Trophoblast cell (in vitro differentiated cells and primary cell): ENCODE data around the gene TSHR.
A peak's percentile ranks its signal among the peaks of the same experiment; 100 is the strongest.

ENCODE experiments used
- DNase-seq, 2 donors: peaks; one replicate each; pipeline ENCODE4 v3.0.0-alpha.2; 2016
- H2AFZ ChIP-seq: 2 replicates; pipeline ENCODE4 v1.6.1; 2013; ENCODE audit warnings: low read length, moderate library complexity, mild to moderate bottlenecking; ENCODE audit not compliant: insufficient read depth, poor library complexity
- H2AK5ac ChIP-seq: 2 replicates; pipeline ENCODE4 v1.6.1; 2013; ENCODE audit warnings: mild to moderate bottlenecking, low read length
- H2BK120ac ChIP-seq: 2 replicates; pipeline ENCODE4 v1.6.1; 2013; ENCODE audit warnings: low read length, mild to moderate bottlenecking, moderate library complexity; ENCODE audit not compliant: insufficient read depth, poor library complexity
- H2BK12ac ChIP-seq: 2 replicates; pipeline ENCODE4 v1.6.1; 2013; ENCODE audit warnings: mild to moderate bottlenecking, low read length, moderate library complexity
- H2BK5ac ChIP-seq: 2 replicates; pipeline ENCODE4 v1.6.1; 2013; ENCODE audit warnings: low read length, low read depth, moderate library complexity, mild to moderate bottlenecking; ENCODE audit not compliant: poor library complexity
- H3K14ac ChIP-seq: 2 replicates; pipeline ENCODE4 v1.6.1; 2013; ENCODE audit warnings: mild to moderate bottlenecking, low read length
- H3K18ac ChIP-seq: 2 replicates; pipeline ENCODE4 v1.6.1; 2013; ENCODE audit warnings: mild to moderate bottlenecking, low read length
- H3K23ac ChIP-seq: 2 replicates; pipeline ENCODE4 v1.6.1; 2013; ENCODE audit warnings: low read length
- H3K27ac ChIP-seq: 2 replicates; pipeline ENCODE4 v1.5.1; 2013; ENCODE audit warnings: low read depth, mild to moderate bottlenecking, inconsistent platforms, low read length, moderate library complexity
- H3K27me3 ChIP-seq: 2 replicates; pipeline ENCODE4 v1.6.1; 2013; ENCODE audit warnings: inconsistent platforms, mild to moderate bottlenecking, low read length, moderate library complexity; ENCODE audit not compliant: insufficient read depth
- H3K36me3 ChIP-seq, 2 experiments: 1 replicate in 1 of 2; 2 replicates in 1 of 2; pipeline ENCODE4 v1.6.1; 2013; ENCODE audit warnings: low read length in 2 of 2, mild to moderate bottlenecking in 2 of 2, moderate library complexity in 1 of 2; ENCODE audit not compliant: insufficient read depth in 2 of 2, control insufficient read depth in 1 of 2
- H3K4ac ChIP-seq: 2 replicates; pipeline ENCODE4 v1.6.1; 2013; ENCODE audit warnings: low read depth, mild to moderate bottlenecking, low read length, moderate library complexity
- H3K4me1 ChIP-seq, 2 experiments: 1 replicate in 1 of 2; 2 replicates in 1 of 2; pipeline ENCODE4 v1.6.1; 2013; ENCODE audit warnings: low read length in 2 of 2, mild to moderate bottlenecking in 2 of 2, moderate library complexity in 1 of 2; ENCODE audit not compliant: insufficient read depth in 2 of 2, control insufficient read depth in 1 of 2
- H3K4me2 ChIP-seq: 2 replicates; pipeline ENCODE4 v1.6.1; 2013; ENCODE audit warnings: inconsistent platforms, mild to moderate bottlenecking, low read length, moderate library complexity
- H3K4me3 ChIP-seq: 2 replicates; pipeline ENCODE4 v1.5.1; 2013; ENCODE audit warnings: mild to moderate bottlenecking, low read depth, low read length, inconsistent platforms
- H3K79me1 ChIP-seq: one replicate; pipeline ENCODE4 v1.6.1; 2013; ENCODE audit warnings: low read length
- H3K79me2 ChIP-seq: 2 replicates; pipeline ENCODE4 v1.6.1; 2013; ENCODE audit warnings: low read length, mild to moderate bottlenecking; ENCODE audit not compliant: control insufficient read depth, insufficient read depth, poor library complexity
- H3K9ac ChIP-seq: 2 replicates; pipeline ENCODE4 v1.6.1; 2013; ENCODE audit warnings: mild to moderate bottlenecking, low read length
- H3K9me3 ChIP-seq: 2 replicates; pipeline ENCODE4 v1.6.1; 2013; ENCODE audit warnings: low read depth, mild to moderate bottlenecking, control low read depth, inconsistent platforms, low read length; ENCODE audit not compliant: insufficient read depth
- H4K12ac ChIP-seq: 2 replicates; pipeline ENCODE4 v1.6.1; 2013; ENCODE audit warnings: low read depth, mild to moderate bottlenecking, low read length, moderate library complexity
- H4K8ac ChIP-seq: 2 replicates; pipeline ENCODE4 v1.6.1; 2013; ENCODE audit warnings: low read depth, mild to moderate bottlenecking, low read length, moderate library complexity
- H4K91ac ChIP-seq: one replicate; pipeline ENCODE4 v1.6.1; 2013; ENCODE audit warnings: low read depth, mild to moderate bottlenecking, low read length, moderate library complexity
- WGBS: extraction: QIAGEN DNeasy Blood & Tissue Kit; methylation state at CpG from one replicate; pipeline ENCODE4 v1.1.7; 2013; ENCODE audit warnings: missing lambda C conversion rate; ENCODE audit not compliant: insufficient read length, insufficient coverage; ENCODE audit errors: extremely low coverage; 5-methylcytosine and 5-hydroxymethylcytosine counted together

TSHR gene

DNA sequence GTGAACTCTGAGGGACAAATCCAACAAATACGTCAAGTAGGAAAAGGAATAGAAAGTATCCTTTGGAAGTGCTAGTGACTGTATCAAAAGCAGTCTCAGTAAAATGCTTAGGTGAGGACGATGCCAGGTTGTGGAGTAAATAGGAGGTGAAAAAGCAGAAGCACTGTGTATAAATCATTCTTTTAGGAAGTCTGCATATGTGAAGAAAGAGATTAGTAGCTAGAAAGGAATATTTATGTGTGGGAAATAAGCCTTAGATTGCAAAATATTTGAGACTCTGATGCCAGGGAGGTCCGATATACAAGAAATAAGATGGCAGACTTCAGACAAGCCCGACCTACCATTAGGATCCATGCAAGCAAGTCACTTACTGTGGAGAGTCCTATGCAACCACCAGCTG is 21.7 kb upstream of the TSHR start:
- H2BK12ac ChIP-seq, result no peak overlapping the region
- H3K79me2 ChIP-seq, result no peaks in the 10 kb centered on the region
- no peak overlapping the region for H3K14ac ChIP-seq
- peaks cover 0 to 1% of the 10 kb centered on the region in 2 experiments for H3K36me3 ChIP-seq
- H3K9me3 ChIP-seq, result no peaks in the 10 kb centered on the region
- H4K12ac ChIP-seq, result no peak overlapping the region
- H3K9ac ChIP-seq, result no peak overlapping the region
- no peak overlapping the region for H3K27ac ChIP-seq
- H2AFZ ChIP-seq, result no peak overlapping the region
- no peaks in the 10 kb centered on the region for H3K27me3 ChIP-seq
- no peak for DNase-seq
- no peak overlapping the region for H3K4me3 ChIP-seq
- no peak overlapping the region for H3K4me2 ChIP-seq
- no peak overlapping the region for H2BK5ac ChIP-seq
- H3K4me1 ChIP-seq, result no peaks in the 10 kb centered on the region
- H4K91ac ChIP-seq, result no peak overlapping the region
- WGBS, result no CpG with 5 or more reads among the region's 4 CpGs
- H3K23ac ChIP-seq, result no peak overlapping the region
- no peak overlapping the region for H4K8ac ChIP-seq
- no peak overlapping the region for H3K18ac ChIP-seq
- no peak overlapping the region for H2BK120ac ChIP-seq
- no peak overlapping the region for H3K4ac ChIP-seq
- H2AK5ac ChIP-seq, result no peak overlapping the region
- no peaks in the 10 kb centered on the region for H3K79me1 ChIP-seq

DNA sequence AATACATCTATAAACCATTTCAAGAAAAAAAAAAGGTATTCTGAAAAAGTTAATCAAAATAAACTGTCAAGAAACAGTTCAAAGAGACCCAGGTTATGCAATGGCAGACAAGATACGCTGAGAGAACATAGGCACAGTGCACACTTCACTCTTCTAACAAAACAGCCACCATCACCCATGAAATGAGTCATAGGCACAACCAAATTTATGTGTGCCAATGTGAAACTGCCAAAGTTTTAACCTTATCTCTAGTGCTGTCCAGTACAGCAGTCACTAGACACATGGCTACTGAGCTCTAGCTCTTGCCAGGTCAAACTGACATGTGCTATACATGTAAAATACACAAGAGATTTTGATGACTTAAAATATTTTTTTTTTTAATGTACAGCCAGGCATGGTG is 15.3 kb upstream of the TSHR start:
- H2BK12ac ChIP-seq, result no peak overlapping the region
- H3K9me3 ChIP-seq, result no peaks in the 10 kb centered on the region
- H2AFZ ChIP-seq, result no peak overlapping the region
- H4K8ac ChIP-seq, result no peak overlapping the region
- no peak for DNase-seq
- no peak overlapping the region for H3K18ac ChIP-seq
- H3K4ac ChIP-seq, result no peak overlapping the region
- H4K91ac ChIP-seq, result no peak overlapping the region
- no peak overlapping the region for H2BK5ac ChIP-seq
- H3K4me1 ChIP-seq, result no peaks in the 10 kb centered on the region
- H3K4me3 ChIP-seq, result no peak overlapping the region
- H3K27me3 ChIP-seq, result no peaks in the 10 kb centered on the region
- no peak overlapping the region for H4K12ac ChIP-seq
- H2BK120ac ChIP-seq, result no peak overlapping the region
- no CpG with 5 or more reads among the region's 1 CpG for WGBS
- peaks cover 0 to 1% of the 10 kb centered on the region in 2 experiments for H3K36me3 ChIP-seq
- H3K14ac ChIP-seq, result no peak overlapping the region
- no peak overlapping the region for H2AK5ac ChIP-seq
- H3K79me2 ChIP-seq, result peaks cover 2% of the 10 kb centered on the region
- no peak overlapping the region for H3K4me2 ChIP-seq
- H3K9ac ChIP-seq, result no peak overlapping the region
- no peak overlapping the region for H3K27ac ChIP-seq
- peaks cover 3% of the 10 kb centered on the region for H3K79me1 ChIP-seq
- H3K23ac ChIP-seq, result no peak overlapping the region

DNA sequence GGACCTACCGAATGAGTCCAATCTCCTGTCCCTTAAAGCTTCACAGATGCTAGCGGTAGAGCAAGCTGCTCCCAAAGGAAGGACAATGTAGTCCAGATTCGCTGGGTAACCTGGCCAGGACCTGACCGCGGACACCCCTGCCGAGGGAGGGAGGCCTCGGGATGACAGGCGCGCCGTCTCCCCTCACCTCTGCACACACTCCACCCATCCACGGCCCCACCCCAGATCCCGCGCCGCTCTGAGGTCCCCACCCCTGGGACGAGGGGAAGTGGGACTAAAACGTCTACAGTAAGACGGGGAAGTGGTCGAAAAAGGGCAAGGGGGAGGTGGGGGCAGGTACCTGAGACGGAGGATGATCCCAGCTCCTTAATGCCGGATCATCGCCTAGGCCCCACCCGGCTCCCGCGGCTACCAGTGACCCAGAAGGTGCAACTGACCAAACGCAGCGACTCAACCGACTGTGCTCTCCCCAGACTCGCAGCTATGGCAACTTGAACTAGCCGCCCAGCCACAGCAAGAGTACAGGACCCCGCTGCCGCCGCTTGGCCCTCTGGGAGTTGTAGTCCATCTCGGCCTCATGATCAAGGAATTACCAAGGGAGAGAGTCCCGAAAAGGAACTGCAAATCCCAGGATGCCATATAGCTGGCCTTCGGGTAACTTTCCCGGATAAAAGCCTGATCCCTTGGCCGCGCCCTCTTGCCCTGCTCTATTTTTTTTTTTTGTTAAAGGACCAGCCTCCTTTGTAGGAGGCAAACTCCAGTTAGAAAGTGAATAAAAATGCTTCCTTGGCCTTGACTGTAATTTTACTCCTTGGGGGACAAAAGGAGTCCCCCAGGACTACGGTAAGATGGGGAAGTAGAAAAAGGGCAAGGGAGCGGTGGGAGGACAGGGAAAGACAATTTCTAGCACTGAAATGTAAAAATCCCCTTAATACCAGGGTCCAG is 13.9 kb upstream of the TSHR start, which contains the start of gene CEP128:
Gene CEP128, minus strand, starts transcription at position 498 of the 945 bp plus-strand sequence.
- H3K18ac ChIP-seq, result no peak within 1 kb of the TSS
- peak within 1 kb of the TSS; percentile 76 for H3K9ac ChIP-seq
- no peak within 1 kb of the TSS for H2BK12ac ChIP-seq
- no peak within 1 kb of the TSS for H2BK120ac ChIP-seq
- peak within 1 kb of the TSS; percentile 4 for H3K4ac ChIP-seq
- peak within 1 kb of the TSS; percentile 48 for H4K91ac ChIP-seq
- peaks cover 2% of the 10 kb centered on the region for H3K79me2 ChIP-seq
- no peak within 1 kb of the TSS for H2AK5ac ChIP-seq
- peak within 1 kb of the TSS; percentile 66 for H3K4me2 ChIP-seq
- peak; percentile 98 for DNase-seq
- H3K36me3 ChIP-seq, result peaks cover 0 to 1% of the 10 kb centered on the region in 2 experiments
- peaks cover 3% of the 10 kb centered on the region for H3K79me1 ChIP-seq
- H3K9me3 ChIP-seq, result no peaks in the 10 kb centered on the region
- H2BK5ac ChIP-seq, result no peak within 1 kb of the TSS
- peak within 1 kb of the TSS; percentile 93 for H3K4me3 ChIP-seq
- H3K27ac ChIP-seq, result no peak within 1 kb of the TSS
- H4K12ac ChIP-seq, result peak within 1 kb of the TSS; percentile 68
- H3K23ac ChIP-seq, result no peak within 1 kb of the TSS
- H3K14ac ChIP-seq, result peak within 1 kb of the TSS; percentile 11
- peak within 1 kb of the TSS; percentile 79 for H4K8ac ChIP-seq
- WGBS, result no CpG with 5 or more reads among the region's 40 CpGs
- H3K27me3 ChIP-seq, result no peaks in the 10 kb centered on the region
- peak within 1 kb of the TSS; percentile 79 for H2AFZ ChIP-seq
- no peaks in the 10 kb centered on the region for H3K4me1 ChIP-seq

GRCh38 chr14:80942191-80942600 is 13.2 kb upstream of the TSHR start:
- Histone ChIP-seq H4K8ac (peak overlapping the region; percentile 79), H3K18ac (no peak overlapping the region), H2BK120ac (no peak overlapping the region), H2AK5ac (no peak overlapping the region), H2BK5ac (no peak overlapping the region), H2BK12ac (no peak overlapping the region), H4K12ac (peak overlapping the region; percentile 68), H4K91ac (no peak overlapping the region), H3K23ac (no peak overlapping the region), H3K4ac (no peak overlapping the region), H3K14ac (no peak overlapping the region), H2AFZ (peak overlapping the region; percentile 79), H3K79me2 (peaks cover 2% of the 10 kb centered on the region), H3K4me1 (no peaks in the 10 kb centered on the region), H3K36me3 (peaks cover 0 to 1% of the 10 kb centered on the region in 2 experiments), H3K9ac (no peak overlapping the region), H3K27me3 (no peaks in the 10 kb centered on the region), H3K9me3 (no peaks in the 10 kb centered on the region), H3K4me2 (peak overlapping the region; percentile 66), H3K4me3 (no peak overlapping the region), H3K79me1 (peaks cover 3% of the 10 kb centered on the region), H3K27ac (no peak overlapping the region)
- WGBS, result no CpG with 5 or more reads among the region's 5 CpGs
- peak; percentile 49 to 79 for DNase-seq
